Vagina (tissue), 2 donors: ENCODE data around the gene IQGAP2. TPM values are rescaled to one million over a fixed set of nuclear protein-coding genes. Genes with fewer than 3 reads are reported as not detected.

Experiments used
- DNase-seq, 2 donors: peaks; one replicate each; pipeline ENCODE4 v3.0.0-alpha.2; 2017; ENCODE audit errors: extremely low spot score in 2 of 2
- H3K27ac ChIP-seq: fragments of 200-600 bp; sonication (generic); one replicate; pipeline ENCODE4 v1.5.1; 2019
- H3K27me3 ChIP-seq: fragments of 200-600 bp; sonication (generic); one replicate; pipeline ENCODE4 v1.5.1; 2019
- H3K36me3 ChIP-seq, 2 donors: fragments of 200-600 bp; sonication (generic); one replicate each; pipeline ENCODE4 v1.5.1; 2017 to 2019
- H3K4me1 ChIP-seq: fragments of 200-600 bp; sonication (generic); one replicate; pipeline ENCODE4 v1.5.1; 2019
- H3K4me3 ChIP-seq, 2 donors: fragments of 200-600 bp; sonication (generic); 1 replicate in 1 of 2; 2 replicates in 1 of 2; pipeline ENCODE4 v1.5.1; 2016 to 2019
- H3K9me3 ChIP-seq: fragments of 200-600 bp; sonication (generic); one replicate; pipeline ENCODE4 v1.5.1; 2019
- CTCF ChIP-seq, 3 experiments: fragments of 450-650 bp in 2 of 3; fragments of 200-600 bp in 1 of 3; sonication (generic) in 1 of 3; IDR thresholded peaks; one replicate each; pipeline ENCODE4 v1.5.1; 2017 to 2019; ENCODE audit warnings: antibody characterized with exemption in 3 of 3, mild to moderate bottlenecking in 2 of 3, moderate library complexity in 2 of 3
- POLR2A ChIP-seq, 2 donors: fragments of 450-650 bp; IDR thresholded peaks; one replicate each; pipeline ENCODE4 v1.6.1; 2017; ENCODE audit warnings: antibody characterized with exemption in 2 of 2, mild to moderate bottlenecking in 2 of 2, moderate library complexity in 2 of 2
- POLR2AphosphoS5 ChIP-seq, 2 donors: sonication (generic); formaldehyde crosslinking; IDR thresholded peaks; one replicate each; pipeline ENCODE4 v1.9.0; 2017; ENCODE audit warnings: antibody characterized with exemption in 2 of 2, mild to moderate bottlenecking in 2 of 2, low read depth in 1 of 2; ENCODE audit not compliant: insufficient read depth in 1 of 2
- intact Hi-C: fragments of 100-400 bp; cut with DNase I; formaldehyde crosslinking; loops from one replicate; pipeline ENCODE4 v1.15.1; 2023
- total RNA-seq: library from RNA; depleted of rRNA; stranded (reverse); fragments of >200 nt; gene quantifications from one replicate; pipeline ENCODE4 v1.2.3, GENCODE V29; 2016

The IQGAP2 gene
- total RNA-seq, 1 donor from 2014 or later, result 8.6 TPM

- no peak overlapping the region for H3K27ac ChIP-seq
- H3K36me3 ChIP-seq, result no peaks in the 10 kb centered on the region
- no peaks in the 10 kb centered on the region for H3K27me3 ChIP-seq
- intact Hi-C loops, result no loop called here
- DNase-seq, result no peak
- no peak overlapping the region for H3K4me3 ChIP-seq
- TF ChIP-seq POLR2A (IDR thresholded peaks at IDR 0.05), result no peak
- TF ChIP-seq POLR2AphosphoS5 (IDR thresholded peaks at IDR 0.05; ENCODE audit: insufficient read depth in 1 of 2, low read depth in 1 of 2), result no peak
- TF ChIP-seq CTCF (IDR thresholded peaks at IDR 0.05), result no peak
- no peaks in the 10 kb centered on the region for H3K9me3 ChIP-seq
- no peaks in the 10 kb centered on the region for H3K4me1 ChIP-seq
These were observed 23.2 kb upstream of the IQGAP2 start for GRCh38 chr5:76379855-76380254.

DNA sequence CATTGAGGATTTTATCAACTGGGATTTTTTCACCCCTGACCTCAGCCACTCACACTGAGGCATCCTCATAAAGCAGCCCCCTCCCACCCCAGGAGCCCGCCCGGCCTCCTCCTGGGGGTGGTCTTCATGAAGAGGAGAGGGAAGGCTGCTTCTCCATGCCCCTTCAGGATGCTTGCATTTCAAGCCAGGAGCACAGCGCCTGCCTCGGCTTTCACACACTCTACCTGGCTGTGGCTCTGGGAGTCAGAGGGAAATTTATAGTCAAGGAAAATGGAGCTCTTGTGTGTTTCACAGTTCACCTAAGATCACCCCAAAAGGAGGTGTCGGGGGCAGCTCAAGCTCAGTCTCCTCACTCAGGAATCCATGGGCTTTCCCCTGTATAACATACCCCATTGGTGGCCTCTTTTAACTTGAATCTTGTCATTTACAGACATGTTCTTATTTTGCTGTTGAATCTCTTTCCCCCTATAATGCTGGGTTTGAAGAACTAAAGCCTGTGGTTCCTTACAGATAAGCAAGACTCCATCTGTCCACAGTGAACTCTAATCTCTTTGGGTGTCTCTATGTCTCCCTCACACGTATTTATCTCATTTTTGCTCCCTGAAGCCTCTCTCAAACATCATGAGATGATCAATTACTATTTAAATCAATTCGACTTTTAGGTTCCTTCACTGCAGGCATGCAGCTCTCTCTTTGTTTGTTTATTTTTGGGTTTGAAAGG lies 22.6 kb upstream of the IQGAP2 start:
- no peaks in the 10 kb centered on the region for H3K36me3 ChIP-seq
- intact Hi-C loops, result no loop called here
- no peaks in the 10 kb centered on the region for H3K27me3 ChIP-seq
- no peaks in the 10 kb centered on the region for H3K4me1 ChIP-seq
- TF ChIP-seq POLR2AphosphoS5 (IDR thresholded peaks at IDR 0.05; ENCODE audit: insufficient read depth in 1 of 2, low read depth in 1 of 2), result no peak
- H3K4me3 ChIP-seq, result no peak overlapping the region
- no peak overlapping the region for H3K27ac ChIP-seq
- DNase-seq, result no peak
- H3K9me3 ChIP-seq, result no peaks in the 10 kb centered on the region

GRCh38 chr5:76383126-76383832 lies 19.8 kb upstream of the IQGAP2 start:
- H3K27me3 ChIP-seq, result no peaks in the 10 kb centered on the region
- H3K27ac ChIP-seq, result no peak overlapping the region
- DNase-seq, result no peak
- H3K4me3 ChIP-seq, result no peak overlapping the region
- no peaks in the 10 kb centered on the region for H3K9me3 ChIP-seq
- H3K36me3 ChIP-seq, result no peaks in the 10 kb centered on the region
- H3K4me1 ChIP-seq, result peaks cover 4% of the 10 kb centered on the region
- intact Hi-C loops, result no loop called here
- TF ChIP-seq CTCF (IDR thresholded peaks at IDR 0.05), result no peak
- TF ChIP-seq POLR2A (IDR thresholded peaks at IDR 0.05), result no peak
- TF ChIP-seq POLR2AphosphoS5 (IDR thresholded peaks at IDR 0.05; ENCODE audit: insufficient read depth in 1 of 2, low read depth in 1 of 2), result no peak

DNA sequence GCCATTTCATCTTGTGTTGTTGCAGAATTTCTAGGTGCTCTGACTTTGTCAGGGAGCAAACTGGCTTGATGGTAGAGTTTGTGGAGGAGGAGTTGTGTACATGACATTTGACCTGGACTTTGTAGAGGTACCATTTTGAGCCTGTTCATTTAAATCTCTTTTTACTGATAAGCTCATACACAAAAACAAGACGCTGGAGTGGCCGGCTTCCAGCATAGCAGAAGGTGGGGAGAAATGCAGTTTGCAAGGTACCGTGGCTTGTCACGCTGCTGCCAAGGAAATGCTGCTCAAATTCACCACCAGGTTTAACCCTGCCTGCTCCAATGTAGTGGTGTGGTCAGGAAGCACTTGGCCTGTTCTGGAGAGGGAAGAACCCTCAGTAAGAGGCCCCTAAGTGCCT lies 18.9 kb upstream of the IQGAP2 start:
- Histone ChIP-seq H3K36me3 (no peaks in the 10 kb centered on the region), H3K4me1 (peaks cover 4% of the 10 kb centered on the region), H3K4me3 (no peak overlapping the region), H3K27me3 (no peaks in the 10 kb centered on the region), H3K27ac (no peak overlapping the region), H3K9me3 (no peaks in the 10 kb centered on the region)
- TF ChIP-seq POLR2AphosphoS5 (IDR thresholded peaks at IDR 0.05; ENCODE audit: insufficient read depth in 1 of 2, low read depth in 1 of 2) (no peak), POLR2A (IDR thresholded peaks at IDR 0.05) (no peak), CTCF (IDR thresholded peaks at IDR 0.05) (no peak)
- no peak for DNase-seq
- intact Hi-C loops, result no loop called here

DNA sequence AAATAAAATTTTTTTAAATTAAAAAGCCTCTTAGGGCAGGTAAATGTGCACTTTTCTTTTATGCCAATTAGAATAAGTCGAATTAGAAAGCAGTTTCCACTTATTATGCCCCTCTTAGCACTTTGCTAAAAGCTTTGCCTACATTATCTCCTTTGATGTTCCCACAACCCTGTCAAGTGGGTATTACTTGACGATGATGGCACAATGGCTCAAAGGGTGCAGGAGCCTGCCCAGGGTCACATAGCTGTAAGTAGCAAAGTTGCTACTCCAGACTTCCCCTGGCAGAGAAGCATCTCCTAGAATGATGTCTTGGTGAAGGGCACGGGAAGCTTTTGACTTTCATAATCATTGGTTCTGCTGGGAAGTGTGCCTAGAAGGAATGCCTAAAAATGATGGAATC lies 18.4 kb upstream of the IQGAP2 start:
- no peaks in the 10 kb centered on the region for H3K36me3 ChIP-seq
- no peak for TF ChIP-seq POLR2A (IDR thresholded peaks at IDR 0.05)
- no peak overlapping the region for H3K4me3 ChIP-seq
- no peak overlapping the region for H3K27ac ChIP-seq
- no peaks in the 10 kb centered on the region for H3K9me3 ChIP-seq
- DNase-seq, result no peak
- no peaks in the 10 kb centered on the region for H3K27me3 ChIP-seq
- H3K4me1 ChIP-seq, result peaks cover 4% of the 10 kb centered on the region
- intact Hi-C loops, result no loop called here

DNA sequence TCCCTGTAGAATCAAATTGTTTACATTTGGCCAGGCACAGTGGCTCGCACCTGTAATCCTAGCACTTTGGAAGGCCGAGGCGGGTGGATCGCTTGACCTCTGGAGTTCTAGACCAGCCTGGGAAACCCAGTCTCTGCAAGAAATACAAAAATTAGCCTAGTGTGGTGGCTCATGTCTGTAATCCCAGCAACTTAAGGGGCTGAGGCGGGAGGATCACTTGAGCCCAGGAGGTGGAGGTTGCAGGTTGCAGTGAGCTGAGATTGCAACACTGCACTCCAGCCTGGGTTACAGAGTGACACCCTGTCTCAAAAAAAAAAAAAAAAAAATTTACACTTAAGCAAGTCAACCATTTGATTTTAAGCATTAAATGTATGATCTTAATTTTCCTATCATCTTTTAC lies 17.5 kb upstream of the IQGAP2 start:
- H3K27me3 ChIP-seq, result no peaks in the 10 kb centered on the region
- no peaks in the 10 kb centered on the region for H3K36me3 ChIP-seq
- H3K27ac ChIP-seq, result no peak overlapping the region
- peaks cover 4% of the 10 kb centered on the region for H3K4me1 ChIP-seq
- DNase-seq, result no peak
- no peak overlapping the region for H3K4me3 ChIP-seq
- no peaks in the 10 kb centered on the region for H3K9me3 ChIP-seq
- intact Hi-C loops, result no loop called here
- TF ChIP-seq POLR2A (IDR thresholded peaks at IDR 0.05), result no peak
- no peak for TF ChIP-seq POLR2AphosphoS5 (IDR thresholded peaks at IDR 0.05; ENCODE audit: insufficient read depth in 1 of 2, low read depth in 1 of 2)
- no peak for TF ChIP-seq CTCF (IDR thresholded peaks at IDR 0.05)
